ENCODE measurements around the gene GRK5. TPM values are rescaled to one million over a fixed set of nuclear protein-coding genes. Genes with fewer than 3 reads are reported as not detected.

Gene GRK5
- total and polyA plus RNA-seq, 9 of the 15 experiments (the other 6 are each of a cell fraction or from before 2014, with no cell fraction given), result 0.46 to 0.83 (median 0.67) TPM; not detected in 2

- TF ChIP-seq, protein P1, sequence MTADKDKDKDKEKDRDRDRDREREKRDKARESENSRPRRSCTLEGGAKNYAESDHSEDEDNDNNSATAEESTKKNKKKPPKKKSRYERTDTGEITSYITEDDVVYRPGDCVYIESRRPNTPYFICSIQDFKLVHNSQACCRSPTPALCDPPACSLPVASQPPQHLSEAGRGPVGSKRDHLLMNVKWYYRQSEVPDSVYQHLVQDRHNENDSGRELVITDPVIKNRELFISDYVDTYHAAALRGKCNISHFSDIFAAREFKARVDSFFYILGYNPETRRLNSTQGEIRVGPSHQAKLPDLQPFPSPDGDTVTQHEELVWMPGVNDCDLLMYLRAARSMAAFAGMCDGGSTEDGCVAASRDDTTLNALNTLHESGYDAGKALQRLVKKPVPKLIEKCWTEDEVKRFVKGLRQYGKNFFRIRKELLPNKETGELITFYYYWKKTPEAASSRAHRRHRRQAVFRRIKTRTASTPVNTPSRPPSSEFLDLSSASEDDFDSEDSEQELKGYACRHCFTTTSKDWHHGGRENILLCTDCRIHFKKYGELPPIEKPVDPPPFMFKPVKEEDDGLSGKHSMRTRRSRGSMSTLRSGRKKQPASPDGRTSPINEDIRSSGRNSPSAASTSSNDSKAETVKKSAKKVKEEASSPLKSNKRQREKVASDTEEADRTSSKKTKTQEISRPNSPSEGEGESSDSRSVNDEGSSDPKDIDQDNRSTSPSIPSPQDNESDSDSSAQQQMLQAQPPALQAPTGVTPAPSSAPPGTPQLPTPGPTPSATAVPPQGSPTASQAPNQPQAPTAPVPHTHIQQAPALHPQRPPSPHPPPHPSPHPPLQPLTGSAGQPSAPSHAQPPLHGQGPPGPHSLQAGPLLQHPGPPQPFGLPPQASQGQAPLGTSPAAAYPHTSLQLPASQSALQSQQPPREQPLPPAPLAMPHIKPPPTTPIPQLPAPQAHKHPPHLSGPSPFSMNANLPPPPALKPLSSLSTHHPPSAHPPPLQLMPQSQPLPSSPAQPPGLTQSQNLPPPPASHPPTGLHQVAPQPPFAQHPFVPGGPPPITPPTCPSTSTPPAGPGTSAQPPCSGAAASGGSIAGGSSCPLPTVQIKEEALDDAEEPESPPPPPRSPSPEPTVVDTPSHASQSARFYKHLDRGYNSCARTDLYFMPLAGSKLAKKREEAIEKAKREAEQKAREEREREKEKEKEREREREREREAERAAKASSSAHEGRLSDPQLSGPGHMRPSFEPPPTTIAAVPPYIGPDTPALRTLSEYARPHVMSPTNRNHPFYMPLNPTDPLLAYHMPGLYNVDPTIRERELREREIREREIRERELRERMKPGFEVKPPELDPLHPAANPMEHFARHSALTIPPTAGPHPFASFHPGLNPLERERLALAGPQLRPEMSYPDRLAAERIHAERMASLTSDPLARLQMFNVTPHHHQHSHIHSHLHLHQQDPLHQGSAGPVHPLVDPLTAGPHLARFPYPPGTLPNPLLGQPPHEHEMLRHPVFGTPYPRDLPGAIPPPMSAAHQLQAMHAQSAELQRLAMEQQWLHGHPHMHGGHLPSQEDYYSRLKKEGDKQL (CRISPR knock-in tag; IDR thresholded peaks at IDR 0.05; ENCODE audit: borderline replicate concordance), result no peak
- TF ChIP-seq ZBTB12 (CRISPR knock-in tag; IDR thresholded peaks at IDR 0.05), result no peak
- TF ChIP-seq NFE2 (IDR thresholded peaks at IDR 0.05; ENCODE audit: low read depth), result no peak
- TF ChIP-seq JUNB (CRISPR knock-in tag; conservative IDR thresholded peaks at IDR 0.05), result no peak
- TF ChIP-seq NR4A1 (CRISPR knock-in tag; IDR thresholded peaks at IDR 0.05), result no peak
- no peak for TF ChIP-seq NR4A1 (tag; IDR thresholded peaks at IDR 0.05)
- no peak for TF ChIP-seq PATZ1 (CRISPR knock-in tag; IDR thresholded peaks at IDR 0.05; ENCODE audit: borderline replicate concordance)
Measured at GRCh38 chr10:119501690-119502089, 294.3 kb downstream of the GRK5 start (continued).

Measured in K562 (cell line).